Thoracic aorta (tissue), 2 donors: Measurements from ENCODE around the gene KIRREL3. TPM values are rescaled to one million over a fixed set of nuclear protein-coding genes. Genes with fewer than 3 reads are reported as not detected.

ENCODE experiments used
- ATAC-seq: fragments of 150-250 bp; one replicate; pipeline ENCODE4 v1.8.0; 2017; ENCODE audit warnings: low read depth; ENCODE audit not compliant: insufficient number of reproducible peaks, low FRiP score
- DNase-seq: peaks from one replicate; pipeline ENCODE4 v3.0.0-alpha.2; 2020; ENCODE audit warnings: low spot score
- H3K27ac ChIP-seq, 2 donors: fragments of 200-600 bp; sonication (generic); 1 replicate in 1 of 2; 2 replicates in 1 of 2; pipeline ENCODE4 v1.5.1; 2016; ENCODE audit warnings: mild to moderate bottlenecking in 2 of 2, moderate library complexity in 2 of 2
- H3K27me3 ChIP-seq: fragments of 200-600 bp; sonication (generic); replicated peaks from 2 replicates; pipeline ENCODE4 v1.6.0; 2016; ENCODE audit warnings: mild to moderate bottlenecking; ENCODE audit not compliant: insufficient read depth
- H3K36me3 ChIP-seq: fragments of 200-600 bp; sonication (generic); one replicate; pipeline ENCODE4 v1.5.1; 2016
- H3K4me1 ChIP-seq, 2 donors: fragments of 200-600 bp; sonication (generic); 1 replicate in 1 of 2; 2 replicates in 1 of 2; pipeline versions ENCODE4 v1.5.1 to v1.6.0; 2016; ENCODE audit warnings: low read depth in 2 of 2, mild to moderate bottlenecking in 1 of 2; ENCODE audit not compliant: control insufficient read depth in 1 of 2
- H3K4me3 ChIP-seq: fragments of 200-600 bp; sonication (generic); 2 replicates; pipeline ENCODE4 v1.5.1; 2016; ENCODE audit warnings: mild to moderate bottlenecking
- H3K9me3 ChIP-seq: fragments of 200-600 bp; sonication (generic); 2 replicates; pipeline ENCODE4 v1.5.1; 2016
- total RNA-seq, 2 donors: library from RNA; depleted of rRNA; stranded (reverse); fragments of >200 nt; gene quantifications; one replicate each; pipeline versions ENCODE4 v1.1.0 to v1.2.3, GENCODE V29; 2016
- TF ChIP-seq, protein P1 (sequence below): fragments of 200-600 bp; sonication (generic); IDR thresholded peaks from one replicate; pipeline ENCODE4 v1.5.1; 2019; ENCODE audit warnings: antibody characterized with exemption

KIRREL3 gene
- total RNA-seq, 2 donors from 2014 or later = not detected

DNA sequence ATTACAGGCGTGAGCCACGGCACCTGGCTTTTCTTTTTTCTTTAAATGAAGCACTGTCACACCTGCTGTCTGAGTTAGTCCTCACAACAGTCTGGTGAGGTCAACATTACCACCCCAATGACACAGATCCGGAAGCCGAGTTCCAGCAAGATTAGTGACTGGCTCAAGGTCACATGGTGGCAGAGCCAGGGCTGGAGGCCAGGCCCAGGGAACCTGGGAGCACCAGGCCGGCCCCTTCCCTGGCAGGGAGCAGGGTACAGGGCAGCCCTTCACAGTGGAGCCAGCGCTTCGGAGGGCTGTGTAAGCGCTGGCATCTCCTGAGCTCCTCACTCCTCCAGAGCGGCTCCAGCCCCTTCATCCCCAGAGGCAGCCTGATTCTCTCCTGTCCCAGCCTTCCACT, 526.4 kb downstream of the KIRREL3 start:
- H3K4me3 ChIP-seq = no peak overlapping the region
- no peak for ATAC-seq
- H3K36me3 ChIP-seq = no peaks in the 10 kb centered on the region
- H3K27me3 ChIP-seq = no peaks in the 10 kb centered on the region
- TF ChIP-seq, protein P1, sequence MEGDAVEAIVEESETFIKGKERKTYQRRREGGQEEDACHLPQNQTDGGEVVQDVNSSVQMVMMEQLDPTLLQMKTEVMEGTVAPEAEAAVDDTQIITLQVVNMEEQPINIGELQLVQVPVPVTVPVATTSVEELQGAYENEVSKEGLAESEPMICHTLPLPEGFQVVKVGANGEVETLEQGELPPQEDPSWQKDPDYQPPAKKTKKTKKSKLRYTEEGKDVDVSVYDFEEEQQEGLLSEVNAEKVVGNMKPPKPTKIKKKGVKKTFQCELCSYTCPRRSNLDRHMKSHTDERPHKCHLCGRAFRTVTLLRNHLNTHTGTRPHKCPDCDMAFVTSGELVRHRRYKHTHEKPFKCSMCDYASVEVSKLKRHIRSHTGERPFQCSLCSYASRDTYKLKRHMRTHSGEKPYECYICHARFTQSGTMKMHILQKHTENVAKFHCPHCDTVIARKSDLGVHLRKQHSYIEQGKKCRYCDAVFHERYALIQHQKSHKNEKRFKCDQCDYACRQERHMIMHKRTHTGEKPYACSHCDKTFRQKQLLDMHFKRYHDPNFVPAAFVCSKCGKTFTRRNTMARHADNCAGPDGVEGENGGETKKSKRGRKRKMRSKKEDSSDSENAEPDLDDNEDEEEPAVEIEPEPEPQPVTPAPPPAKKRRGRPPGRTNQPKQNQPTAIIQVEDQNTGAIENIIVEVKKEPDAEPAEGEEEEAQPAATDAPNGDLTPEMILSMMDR = no peak
- DNase-seq = no peak
- no peaks in the 10 kb centered on the region for H3K4me1 ChIP-seq
- no peak overlapping the region for H3K27ac ChIP-seq
- no peaks in the 10 kb centered on the region for H3K9me3 ChIP-seq

DNA sequence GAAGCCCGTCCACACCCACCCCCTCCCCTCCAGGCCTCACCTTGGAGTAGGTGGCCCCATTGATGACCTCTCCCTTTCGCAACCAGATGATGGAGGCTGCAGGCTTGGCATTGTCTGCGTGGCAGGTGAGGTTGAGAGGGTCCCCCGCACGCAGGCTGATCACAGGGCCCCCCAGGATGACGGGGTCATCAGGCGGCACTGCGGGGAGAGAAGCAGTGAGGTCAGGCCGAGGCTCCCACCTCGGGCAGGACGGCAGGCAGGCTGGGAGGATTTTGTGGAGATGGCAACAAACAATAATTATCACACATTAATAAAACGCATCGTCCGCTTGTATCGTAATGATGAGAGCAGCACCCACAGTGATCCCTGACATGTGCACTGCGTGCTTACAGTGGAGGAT, 527.3 kb downstream of the KIRREL3 start:
- ATAC-seq (no peak), DNase-seq (no peak)
- Histone ChIP-seq H3K4me1 (no peaks in the 10 kb centered on the region), H3K27me3 (no peaks in the 10 kb centered on the region), H3K4me3 (no peak overlapping the region), H3K9me3 (no peaks in the 10 kb centered on the region), H3K36me3 (no peaks in the 10 kb centered on the region), H3K27ac (no peak overlapping the region)
- TF ChIP-seq, protein P1 = no peak

DNA sequence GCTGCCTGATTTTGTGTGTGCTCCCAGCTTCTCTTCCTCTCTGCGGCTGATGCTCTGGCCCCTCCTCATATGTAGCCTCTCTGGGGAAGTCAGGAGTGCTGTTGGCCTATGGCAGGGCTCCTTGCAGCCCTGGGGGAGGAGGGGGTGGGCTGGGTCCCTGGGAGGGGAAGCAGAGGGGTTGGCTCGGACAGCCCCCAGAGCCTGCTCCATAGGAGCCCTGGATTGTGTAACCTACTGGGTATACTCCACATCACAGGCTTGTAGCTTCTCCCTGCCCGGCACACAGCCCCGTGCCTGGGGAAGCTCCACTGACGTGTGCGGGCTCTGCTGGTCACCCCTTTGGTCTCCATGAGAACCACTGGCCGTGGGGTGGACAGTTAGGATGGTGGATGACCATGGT, 531.3 kb downstream of the KIRREL3 start:
- TF ChIP-seq, protein P1 = no peak
- ATAC-seq (no peak), DNase-seq (no peak)
- H3K4me1 ChIP-seq = peaks cover 8 to 13% of the 10 kb centered on the region in 2 donors
- H3K36me3 ChIP-seq = no peaks in the 10 kb centered on the region
- no peaks in the 10 kb centered on the region for H3K27me3 ChIP-seq
- H3K4me3 ChIP-seq = no peak overlapping the region
- no peak overlapping the region for H3K27ac ChIP-seq
- H3K9me3 ChIP-seq = no peaks in the 10 kb centered on the region

DNA sequence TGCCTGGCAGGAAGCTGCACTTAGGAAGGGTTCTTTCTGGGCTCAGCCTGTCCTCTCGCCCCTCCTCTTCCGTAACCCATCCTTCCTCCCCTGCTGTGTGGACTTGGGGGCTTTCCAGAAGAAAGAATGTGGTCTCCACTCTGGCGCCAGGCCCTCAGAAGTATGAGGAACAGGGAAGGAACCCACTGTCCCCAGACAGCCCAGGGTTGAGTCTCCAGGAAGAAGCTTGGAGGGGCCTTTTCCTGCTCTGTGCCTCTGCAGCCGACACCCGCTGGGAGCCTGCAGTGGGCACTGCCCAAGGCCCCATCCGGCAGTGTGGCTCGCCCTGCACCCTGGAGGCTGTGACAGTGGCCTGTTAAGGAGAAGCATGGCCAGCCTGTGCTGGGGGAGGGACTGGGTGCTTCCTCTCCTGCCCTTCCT, 532.5 kb downstream of the KIRREL3 start:
- no peaks in the 10 kb centered on the region for H3K36me3 ChIP-seq
- H3K4me1 ChIP-seq = peaks cover 8 to 13% of the 10 kb centered on the region in 2 donors
- TF ChIP-seq, protein P1 = no peak
- H3K9me3 ChIP-seq = no peaks in the 10 kb centered on the region
- H3K4me3 ChIP-seq = no peak overlapping the region
- no peaks in the 10 kb centered on the region for H3K27me3 ChIP-seq
- H3K27ac ChIP-seq = no peak overlapping the region
- ATAC-seq (no peak), DNase-seq (no peak)

DNA sequence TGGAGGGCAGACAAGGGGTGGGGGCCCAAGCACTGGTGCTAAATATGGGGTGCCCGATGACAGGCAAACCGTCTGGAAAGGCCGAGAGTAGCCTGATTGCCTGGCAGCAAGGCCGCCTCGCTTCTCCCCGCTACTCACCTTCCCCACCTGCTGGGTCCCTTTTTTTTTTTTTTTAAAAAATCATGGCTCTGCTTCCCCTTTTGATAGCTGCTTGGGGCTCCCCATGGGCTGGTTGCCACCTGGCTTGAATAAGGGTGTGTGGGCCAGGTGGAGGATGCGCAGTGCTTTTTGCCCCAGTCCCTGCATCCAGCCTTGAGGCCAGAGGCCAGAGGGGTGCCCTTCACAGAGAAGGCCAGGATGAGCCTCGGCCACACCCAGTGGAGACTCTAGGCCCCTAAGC, 533.1 kb downstream of the KIRREL3 start:
- H3K4me3 ChIP-seq = no peak overlapping the region
- DNase-seq (no peak), ATAC-seq (no peak)
- H3K36me3 ChIP-seq = no peaks in the 10 kb centered on the region
- no peaks in the 10 kb centered on the region for H3K9me3 ChIP-seq
- H3K27me3 ChIP-seq = no peaks in the 10 kb centered on the region
- peaks cover 8 to 13% of the 10 kb centered on the region in 2 donors for H3K4me1 ChIP-seq
- TF ChIP-seq, protein P1 = no peak
- H3K27ac ChIP-seq = no peak overlapping the region
